H1 (cell line): ENCODE measurements around the gene STPG1. TPM values are rescaled to one million over a fixed set of nuclear protein-coding genes. Genes with fewer than 3 reads are reported as not detected.

Source experiments
- CTCF ChIA-PET: fragments of 300-600 bp; sonication (Branson Sonifier 250); formaldehyde crosslinking; loops from one replicate; lab custom pipeline; 2021; ENCODE audit not compliant: partially characterized antibody; lab: Charles Lee
- POLR2A ChIA-PET: fragments of 300-600 bp; sonication (Branson Sonifier 250); formaldehyde crosslinking; loops from one replicate; lab custom pipeline; 2021; ENCODE audit warnings: inconsistent platforms; ENCODE audit not compliant: partially characterized antibody; lab: Charles Lee
- DNase-seq, 2 experiments: peaks; one replicate each; pipeline versions ENCODE4 v3.0.0 to v3.0.0-alpha.2; 2010 to 2022; ENCODE audit warnings: low spot score in 2 of 2, low read depth in 1 of 2, mixed read lengths in 1 of 2
- FAIRE-seq: peaks from 2 replicates; lab custom pipeline; 2011; peaks lifted over from hg19 to GRCh38; lab: Jason Lieb, UNC
- H2AFZ ChIP-seq: 2 replicates; pipeline ENCODE4 v1.8.1; 2012; ENCODE audit warnings: low read length, inconsistent platforms
- H2AK5ac ChIP-seq: 2 replicates; pipeline ENCODE4 v1.6.1; 2013; ENCODE audit warnings: low read depth, low read length
- H2BK120ac ChIP-seq: replicated peaks from 2 replicates; pipeline ENCODE3; 2013; ENCODE audit warnings: low read depth, low read length, inconsistent platforms
- H2BK12ac ChIP-seq: 2 replicates; pipeline ENCODE4 v1.6.1; 2013; ENCODE audit warnings: low read depth, low read length
- H2BK15ac ChIP-seq: 2 replicates; pipeline ENCODE4 v1.6.1; 2013; ENCODE audit warnings: low read length
- H2BK20ac ChIP-seq: 2 replicates; pipeline ENCODE4 v1.6.1; 2013; ENCODE audit warnings: low read length
- H2BK5ac ChIP-seq: 2 replicates; pipeline ENCODE4 v1.6.1; 2013; ENCODE audit warnings: low read depth, low read length
- H3K14ac ChIP-seq: 2 replicates; pipeline ENCODE4 v1.6.1; 2013; ENCODE audit warnings: inconsistent platforms; ENCODE audit not compliant: insufficient read length
- H3K18ac ChIP-seq: 2 replicates; pipeline ENCODE4 v1.6.1; 2013; ENCODE audit warnings: low read length; ENCODE audit errors: extremely low read depth
- H3K23ac ChIP-seq: 2 replicates; pipeline ENCODE4 v1.6.1; 2013; ENCODE audit warnings: inconsistent platforms; ENCODE audit not compliant: insufficient read length
- H3K23me2 ChIP-seq: 2 replicates; pipeline ENCODE4 v1.6.1; 2013; ENCODE audit warnings: low read depth, low read length
- H3K27ac ChIP-seq: 2 replicates; pipeline ENCODE4 v1.6.1; 2011; ENCODE audit warnings: low read depth, low read length, inconsistent platforms
- H3K27me3 ChIP-seq, 4 experiments: replicated peaks in 1 of 4; 1 replicate in 1 of 4; 2 replicates in 3 of 4; pipeline versions ENCODE4 v1.6.1 to v1.8.1; 2011 to 2013; ENCODE audit warnings: low read length in 3 of 4, mild to moderate bottlenecking in 3 of 4, inconsistent platforms in 2 of 4, mixed read lengths in 2 of 4, moderate library complexity in 1 of 4; ENCODE audit not compliant: control insufficient read depth in 3 of 4, insufficient read depth in 3 of 4; ENCODE audit errors: extremely low read depth in 1 of 4
- H3K36me3 ChIP-seq, 4 experiments: 2 replicates each; pipeline versions ENCODE4 v1.6.1 to v1.8.1; 2011 to 2013; ENCODE audit warnings: mild to moderate bottlenecking in 4 of 4, low read length in 3 of 4, moderate library complexity in 2 of 4, control low read depth in 1 of 4, inconsistent platforms in 1 of 4; ENCODE audit not compliant: insufficient read depth in 4 of 4, control insufficient read depth in 2 of 4
- H3K4ac ChIP-seq: replicated peaks from 2 replicates; pipeline ENCODE3; 2013; ENCODE audit warnings: low read length, low read depth, mixed read lengths, inconsistent platforms; ENCODE audit not compliant: insufficient read length
- H3K4me1 ChIP-seq, 4 experiments: replicated peaks in 1 of 4; 1 replicate in 1 of 4; 2 replicates in 3 of 4; pipeline versions ENCODE4 v1.6.1 to v1.8.1; 2011 to 2013; ENCODE audit warnings: low read length in 3 of 4, inconsistent platforms in 2 of 4, mixed read lengths in 1 of 4; ENCODE audit not compliant: insufficient read depth in 4 of 4, control insufficient read depth in 3 of 4
- H3K4me2 ChIP-seq, 2 experiments: 2 replicates each; pipeline versions ENCODE4 v1.6.1 to v1.8.1; 2011 to 2013; ENCODE audit warnings: low read depth in 2 of 2, low read length in 2 of 2, control low read depth in 1 of 2, inconsistent platforms in 1 of 2, mild to moderate bottlenecking in 1 of 2; ENCODE audit not compliant: insufficient read depth in 1 of 2
- H3K4me3 ChIP-seq, 4 experiments: fragments of 200-600, 300-600 bp in 1 of 4; sonication (generic), shearing (Covaris generic), sonication (Bioruptor Twin) in 1 of 4; 2 replicates each; pipeline versions ENCODE4 v1.5.1 to v1.8.1; 2011 to 2016; ENCODE audit warnings: low read length in 4 of 4, low read depth in 3 of 4, control low read depth in 2 of 4, inconsistent platforms in 2 of 4, mild to moderate bottlenecking in 2 of 4, mixed read lengths in 1 of 4, moderate library complexity in 1 of 4; ENCODE audit not compliant: insufficient read depth in 2 of 4; ENCODE audit errors: extremely low read depth in 1 of 4
- H3K56ac ChIP-seq: replicated peaks from 2 replicates; pipeline ENCODE3; 2013; ENCODE audit warnings: low read depth, mild to moderate bottlenecking, mixed read lengths, low read length, inconsistent platforms; ENCODE audit not compliant: insufficient read length
- H3K79me1 ChIP-seq: 2 replicates; pipeline ENCODE4 v1.6.1; 2013; ENCODE audit warnings: low read depth, low read length, control low read depth
- H3K79me2 ChIP-seq, 2 experiments: 2 replicates each; pipeline versions ENCODE4 v1.6.1 to v1.8.1; 2012 to 2013; ENCODE audit warnings: low read length in 2 of 2, mild to moderate bottlenecking in 2 of 2, inconsistent platforms in 1 of 2; ENCODE audit not compliant: insufficient read depth in 2 of 2, control insufficient read depth in 1 of 2
- H3K9ac ChIP-seq, 4 experiments: replicated peaks in 1 of 4; 1 replicate in 1 of 4; 2 replicates in 3 of 4; pipeline versions ENCODE4 v1.6.1 to v1.8.1; 2011 to 2013; ENCODE audit warnings: low read depth in 3 of 4, low read length in 3 of 4, control low read depth in 2 of 4, mild to moderate bottlenecking in 2 of 4, moderate library complexity in 2 of 4, inconsistent platforms in 1 of 4; ENCODE audit errors: extremely low read depth in 1 of 4
- H3K9me3 ChIP-seq, 2 experiments: 2 replicates each; pipeline versions ENCODE4 v1.6.1 to v1.8.1; 2012 to 2013; ENCODE audit warnings: mild to moderate bottlenecking in 2 of 2, moderate library complexity in 2 of 2, control low read depth in 1 of 2, inconsistent platforms in 1 of 2, low read depth in 1 of 2, low read length in 1 of 2, mixed read lengths in 1 of 2; ENCODE audit not compliant: insufficient read depth in 2 of 2
- H4K20me1 ChIP-seq, 2 experiments: replicated peaks in 1 of 2; 2 replicates each; pipeline versions ENCODE3 to v1.8.1; 2011 to 2013; ENCODE audit warnings: inconsistent platforms in 2 of 2, low read length in 2 of 2, mild to moderate bottlenecking in 1 of 2; ENCODE audit not compliant: insufficient read depth in 2 of 2, control insufficient read depth in 1 of 2
- H4K5ac ChIP-seq: 2 replicates; pipeline ENCODE4 v1.6.1; 2013; ENCODE audit warnings: low read length, low read depth, mixed read lengths, inconsistent platforms; ENCODE audit not compliant: insufficient read length
- H4K8ac ChIP-seq: 2 replicates; pipeline ENCODE4 v1.8.0; 2013; ENCODE audit warnings: mild to moderate bottlenecking, moderate library complexity, low read length, inconsistent platforms; ENCODE audit not compliant: insufficient read depth; ENCODE audit errors: extremely low read depth
- H4K91ac ChIP-seq: replicated peaks from 2 replicates; pipeline ENCODE3; 2013; ENCODE audit warnings: low read length, mixed read lengths, inconsistent platforms; ENCODE audit not compliant: insufficient read length
- CHD1 ChIP-seq: IDR thresholded peaks from 2 replicates; pipeline ENCODE4 v1.6.1; 2012; ENCODE audit warnings: low read depth, low read length, improper control_type of control experiment
- KDM5A ChIP-seq: fragments of 200-600 bp; IDR thresholded peaks from 2 replicates; pipeline ENCODE4 v1.7.1; 2012; ENCODE audit warnings: mild to moderate bottlenecking, low read length, inconsistent platforms, mixed read lengths
- SIN3A ChIP-seq, 2 experiments: IDR thresholded peaks in 1 of 2; conservative IDR thresholded peaks in 1 of 2; 2 replicates each; pipeline ENCODE4 v1.6.1; 2011 to 2012; ENCODE audit warnings: low read length in 2 of 2, improper control_type of control experiment in 1 of 2, low read depth in 1 of 2, mild to moderate bottlenecking in 1 of 2
- TCF12 ChIP-seq: IDR thresholded peaks from 2 replicates; pipeline ENCODE4 v1.6.1; 2011; ENCODE audit warnings: low read depth, mild to moderate bottlenecking, low read length
- WGBS, 2 experiments: shearing (Covaris generic) in 1 of 2; methylation state at CpG; one replicate each; pipeline versions ENCODE4 v1.1.6 to v1.1.7; 2013 to 2015; ENCODE audit warnings: low lambda C conversion rate in 2 of 2, mixed read lengths in 2 of 2, inconsistent platforms in 1 of 2, low coverage in 1 of 2, missing lambda C conversion rate in 1 of 2; ENCODE audit not compliant: insufficient replicate concordance in 2 of 2, insufficient coverage in 1 of 2, insufficient read length in 1 of 2; ENCODE audit errors: extremely low coverage in 1 of 2, missing lambda C conversion rate in 1 of 2; 5-methylcytosine and 5-hydroxymethylcytosine counted together
- polyA plus RNA-seq, 7 experiments: library from polyadenylated mRNA; depleted of rRNA in 3 of 7; stranded (reverse) in 5 of 7; unstranded in 2 of 7; fragments of >200 nt in 5 of 7; fragments of 200-250 nt in 2 of 7; gene quantifications; 1 replicate in 5 of 7; 2 replicates in 1 of 7; 4 replicates in 1 of 7; pipeline versions ENCODE4 v1.2.1 to v1.2.3, GENCODE V29; 2011 to 2013; ENCODE audit warnings: missing spikeins in 2 of 7, mixed read lengths in 2 of 7
- total RNA-seq: library from RNA; stranded (reverse); fragmentation: NEBNext Ultra II Directional; extraction: Animal tissue kit (Norgen Biotek cat#: 25700); gene quantifications from 2 replicates; pipeline ENCODE4 v1.2.1, GENCODE V29; 2021

STPG1 gene
- total and polyA plus RNA-seq, 2 of the 8 experiments (the other 6 are each of a cell fraction or from before 2014, with no cell fraction given): 10.3 to 11.2 TPM

DNA sequence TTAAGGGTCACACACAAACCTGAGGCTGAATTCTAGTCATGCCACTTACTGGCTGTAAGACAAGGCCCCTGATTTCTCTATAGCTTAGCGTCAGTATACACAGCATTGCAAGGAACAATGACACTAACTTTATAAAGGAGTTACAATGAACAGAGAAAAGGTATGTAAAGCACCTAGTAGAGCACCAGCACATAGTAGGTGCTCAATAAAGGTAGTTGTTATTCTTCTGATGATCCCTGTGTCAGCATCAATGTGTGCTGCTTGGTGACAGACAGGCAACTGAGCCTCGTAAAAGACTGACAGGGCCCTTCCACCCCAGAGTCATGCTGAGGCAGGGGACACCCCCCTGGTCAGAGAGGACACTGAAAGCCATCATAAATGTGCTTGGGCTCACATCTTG is 51.2 kb downstream of the STPG1 start:
- H3K79me1 ChIP-seq: no peaks in the 10 kb centered on the region
- H3K4me1 ChIP-seq: no peaks in the 10 kb centered on the region; a peak in 2 of 7 replicates
- H2BK20ac ChIP-seq: no peak overlapping the region
- H3K56ac ChIP-seq: no peak overlapping the region
- H4K20me1 ChIP-seq: no peaks in the 10 kb centered on the region
- H3K9me3 ChIP-seq: no peaks in the 10 kb centered on the region
- H2BK5ac ChIP-seq: no peak overlapping the region
- WGBS, 2 experiments: 92% methylated on average over 2 of the region's 2 CpGs; no CpG with 5 or more reads in 1 of the 2 experiments
- no peak overlapping the region for H4K5ac ChIP-seq
- H3K27me3 ChIP-seq: no peaks in the 10 kb centered on the region
- H2BK15ac ChIP-seq: no peak overlapping the region
- no peak overlapping the region for H4K8ac ChIP-seq
- no peak overlapping the region for H2BK120ac ChIP-seq
- peaks cover 0 to 2% (median 1%) of the 10 kb centered on the region in 4 experiments; a peak in 2 of 8 replicates for H3K36me3 ChIP-seq
- no peak overlapping the region for H2BK12ac ChIP-seq
- H2AFZ ChIP-seq: no peak overlapping the region
- DNase-seq (no peak), FAIRE-seq (no peak)
- no peak overlapping the region for H3K4me3 ChIP-seq
- H3K27ac ChIP-seq: no peak overlapping the region
- H3K79me2 ChIP-seq: no peaks in the 10 kb centered on the region
- no peak overlapping the region for H3K4me2 ChIP-seq
- H2AK5ac ChIP-seq: no peak overlapping the region
- H4K91ac ChIP-seq: no peak overlapping the region
- H3K23me2 ChIP-seq: no peaks in the 10 kb centered on the region
- ChIA-PET POLR2A (no interaction called here), CTCF (interaction anchor here (1.5 to 3.6 kb wide), 4 partner anchors 10 to 164 kb away, joined by 3 to 13 read pairs (median 6); no protein-coding TSS in a partner anchor)
- H3K14ac ChIP-seq: no peak overlapping the region
- H3K18ac ChIP-seq: no peak overlapping the region
- H3K4ac ChIP-seq: no peak overlapping the region
- no peak overlapping the region for H3K23ac ChIP-seq
- H3K9ac ChIP-seq: no peak overlapping the region
- TF ChIP-seq TCF12 (no peak), CHD1 (no peak), KDM5A (no peak), SIN3A (conservative IDR thresholded peaks at IDR 0.05 in 1 of 2, IDR thresholded peaks at IDR 0.05 in 1 of 2; ENCODE audit: low read depth in 1 of 2, low read length in 2 of 2) (no peak)
